NCI-H2196 treated with DMSO at 0.1 percent for 48 hours (cell line): Measurements from ENCODE around the gene DKK1.

Experiments used
- DNase-seq: peaks from one replicate; lab custom pipeline; 2025; ENCODE audit not compliant: unreplicated experiment; lab: John Stamatoyannopoulos, UW

The DKK1 gene

GRCh38 chr10:52313933-52314821 is at the start of gene DKK1:
Gene DKK1 (plus strand): TSS chr10:52314281. CDS start chr10:52314435, 154 bp downstream.
- no peak for DNase-seq

- no peak for DNase-seq
These were observed 48.8 kb upstream of the DKK1 start for GRCh38 chr10:52265131-52265926.

GRCh38 chr10:52266858-52267257 is 47.2 kb upstream of the DKK1 start:
- DNase-seq = no peak

GRCh38 chr10:52268790-52269189 is 45.3 kb upstream of the DKK1 start:
- DNase-seq = no peak

GRCh38 chr10:52269233-52269632 is 44.8 kb upstream of the DKK1 start:
- DNase-seq = no peak

- no peak for DNase-seq
These were observed 37.9 kb upstream of the DKK1 start for GRCh38 chr10:52276163-52276562.

GRCh38 chr10:52276986-52277385 is 37.1 kb upstream of the DKK1 start:
- no peak for DNase-seq

- DNase-seq = no peak
These were observed 34.5 kb upstream of the DKK1 start for GRCh38 chr10:52279546-52279945.

- DNase-seq = no peak
These were observed 34.0 kb upstream of the DKK1 start for GRCh38 chr10:52280051-52280450.

GRCh38 chr10:52283174-52283573 is 30.9 kb upstream of the DKK1 start:
- DNase-seq = no peak

GRCh38 chr10:52284416-52285013 is 29.6 kb upstream of the DKK1 start:
- no peak for DNase-seq

- no peak for DNase-seq
These were observed 26.2 kb upstream of the DKK1 start for GRCh38 chr10:52287866-52288265.

- no peak for DNase-seq
These were observed 16.3 kb upstream of the DKK1 start for GRCh38 chr10:52297747-52298146.

- DNase-seq = no peak
These were observed 13.3 kb upstream of the DKK1 start for GRCh38 chr10:52300599-52301277.

- DNase-seq = no peak
These were observed 5.6 kb upstream of the DKK1 start for GRCh38 chr10:52308251-52309031.

GRCh38 chr10:52312942-52313255 is 1.2 kb upstream of the DKK1 start:
- DNase-seq = no peak

- DNase-seq = no peak
These were observed 687 bp upstream of the DKK1 start for GRCh38 chr10:52313256-52313932.

- no peak for DNase-seq
These were observed 906 bp downstream of the DKK1 start for GRCh38 chr10:52314822-52315552.

GRCh38 chr10:52316001-52316400 is 1.9 kb downstream of the DKK1 start:
- no peak for DNase-seq
